Upper lobe of left lung (tissue), 6 donors: ENCODE data around the gene DPH2. TPM values are rescaled to one million over a fixed set of nuclear protein-coding genes. Genes with fewer than 3 reads are reported as not detected.

Source experiments
- ATAC-seq, 2 donors: fragments of 200-7000 bp; cut with Tn5 transposase; one replicate each; pipeline ENCODE4 v1.9.1; 2022; ENCODE audit warnings: mild to moderate bottlenecking in 2 of 2, moderate library complexity in 2 of 2; ENCODE audit not compliant: low FRiP score in 2 of 2
- DNase-seq, 2 donors: peaks; one replicate each; pipeline ENCODE4 v3.0.0-alpha.2; 2019 to 2020
- H3K27ac ChIP-seq, 4 donors: fragments of 200-600 bp; sonication (generic); one replicate each; pipeline ENCODE4 v1.5.1; 2016 to 2019
- H3K27me3 ChIP-seq, 4 donors: fragments of 200-600 bp; sonication (generic); one replicate each; pipeline ENCODE4 v1.5.1; 2017 to 2019
- H3K36me3 ChIP-seq, 4 donors: fragments of 200-600 bp; sonication (generic); one replicate each; pipeline ENCODE4 v1.5.1; 2016 to 2019
- H3K4me1 ChIP-seq, 4 donors: fragments of 200-600 bp; sonication (generic); one replicate each; pipeline ENCODE4 v1.5.1; 2018 to 2019
- H3K4me3 ChIP-seq, 4 donors: fragments of 200-600 bp; sonication (generic); one replicate each; pipeline ENCODE4 v1.5.1; 2017 to 2019; ENCODE audit warnings: mild to moderate bottlenecking in 2 of 4, moderate library complexity in 1 of 4
- H3K9me3 ChIP-seq, 4 donors: fragments of 200-600 bp; sonication (generic); one replicate each; pipeline ENCODE4 v1.5.1; 2018 to 2019
- CTCF ChIP-seq, 6 experiments: fragments of 450-650 bp in 4 of 6; fragments of 200-600 bp in 2 of 6; sonication (generic) in 2 of 6; IDR thresholded peaks; one replicate each; pipeline ENCODE4 v1.5.1; 2016 to 2019; ENCODE audit warnings: antibody characterized with exemption in 6 of 6
- EP300 ChIP-seq, 4 donors: sonication (generic); formaldehyde crosslinking; IDR thresholded peaks; one replicate each; pipeline ENCODE4 v1.5.1; 2017; ENCODE audit warnings: antibody characterized with exemption in 4 of 4, control low read depth in 2 of 4
- POLR2A ChIP-seq, 4 donors: fragments of 450-650 bp; IDR thresholded peaks; one replicate each; pipeline ENCODE4 v1.5.1; 2016 to 2017; ENCODE audit warnings: antibody characterized with exemption in 4 of 4, mild to moderate bottlenecking in 2 of 4
- POLR2AphosphoS5 ChIP-seq, 2 donors: sonication (generic); formaldehyde crosslinking; IDR thresholded peaks; one replicate each; pipeline ENCODE4 v1.5.1; 2017; ENCODE audit warnings: antibody characterized with exemption in 2 of 2
- WGBS, 2 donors: methylation state at CpG; one replicate each; pipeline ENCODE4 v1.1.5; 2017 to 2018; 5-methylcytosine and 5-hydroxymethylcytosine counted together
- total RNA-seq, 6 donors: library from RNA; depleted of rRNA in 4 of 6; stranded (reverse); fragments of >200 nt in 4 of 6; gene quantifications; one replicate each; pipeline versions ENCODE4 v1.1.0 to v1.2.1, GENCODE V29; 2016 to 2021
- donor health status: DM: no; HTN: no; CAD: no; lungs with moderate emphysema.
- donor health status: DM: no; HTN: yes; CAD: no; lungs with severe emphysema.

Gene DPH2
- total RNA-seq, 6 donors from 2014 or later: 12.9 to 30.4 (median 16.6) TPM

DNA sequence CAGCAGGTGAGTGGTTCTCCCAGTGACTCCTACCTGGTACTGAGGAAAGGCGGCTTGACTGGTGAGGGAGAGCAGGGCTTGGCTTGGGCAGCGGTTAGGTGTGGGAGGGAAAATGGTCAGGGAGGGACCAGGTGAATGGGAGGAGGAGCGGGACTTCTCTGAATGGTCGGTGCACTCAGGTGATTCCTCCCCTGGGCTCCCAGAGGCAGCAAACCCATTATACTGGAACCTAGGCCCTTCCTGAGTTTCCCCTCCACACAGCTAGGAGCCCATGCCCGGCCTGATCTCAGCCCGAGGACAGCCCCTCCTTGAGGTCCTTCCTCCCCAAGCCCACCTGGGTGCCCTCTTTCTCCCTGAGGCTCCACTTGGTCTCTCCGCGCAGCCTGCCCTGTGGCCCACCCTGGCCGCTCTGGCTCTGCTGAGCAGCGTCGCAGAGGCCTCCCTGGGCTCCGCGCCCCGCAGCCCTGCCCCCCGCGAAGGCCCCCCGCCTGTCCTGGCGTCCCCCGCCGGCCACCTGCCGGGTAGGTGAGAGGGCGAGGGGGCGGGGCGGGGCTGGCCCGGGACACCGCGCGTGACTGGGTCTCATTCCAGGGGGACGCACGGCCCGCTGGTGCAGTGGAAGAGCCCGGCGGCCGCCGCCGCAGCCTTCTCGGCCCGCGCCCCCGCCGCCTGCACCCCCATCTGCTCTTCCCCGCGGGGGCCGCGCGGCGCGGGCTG is 33.9 kb upstream of the DPH2 start:
- Histone ChIP-seq H3K36me3 (no peaks in the 10 kb centered on the region), H3K27ac (no peak overlapping the region), H3K4me3 (peak overlapping the region in 3 of 4 donors; percentile 43 to 53 (median 50)), H3K4me1 (peaks cover 18 to 28% (median 23%) of the 10 kb centered on the region in 4 donors), H3K27me3 (peaks cover 0 to 12% (median 5%) of the 10 kb centered on the region in 4 donors), H3K9me3 (no peaks in the 10 kb centered on the region)
- 23 to 63% methylated on average over 8 to 16 of the region's 48 CpGs for WGBS, 2 donors
- TF ChIP-seq POLR2AphosphoS5 (IDR thresholded peaks at IDR 0.05): no peak
- no peak for TF ChIP-seq EP300 (IDR thresholded peaks at IDR 0.05)
- no peak for TF ChIP-seq CTCF (IDR thresholded peaks at IDR 0.05)
- TF ChIP-seq POLR2A (IDR thresholded peaks at IDR 0.05): no peak
- no peak for ATAC-seq
- DNase-seq: peak in 1 of 2 donors; percentile 87

GRCh38 chr1:43936431-43937151 is 33.2 kb upstream of the DPH2 start:
- Histone ChIP-seq H3K4me3 (peak overlapping the region in 3 of 4 donors; percentile 43 to 53 (median 50)), H3K9me3 (no peaks in the 10 kb centered on the region), H3K27me3 (peaks cover 0 to 12% (median 5%) of the 10 kb centered on the region in 4 donors), H3K4me1 (peaks cover 18 to 28% (median 23%) of the 10 kb centered on the region in 4 donors), H3K36me3 (no peaks in the 10 kb centered on the region), H3K27ac (no peak overlapping the region)
- ATAC-seq (peak in 1 of 2 donors; percentile 21), DNase-seq (peak in 1 of 2 donors; percentile 92)
- 15 to 60% methylated on average over 5 to 30 of the region's 56 CpGs for WGBS, 2 donors
- TF ChIP-seq CTCF (IDR thresholded peaks at IDR 0.05): peak in 1 of 6 experiments; percentile 21
- TF ChIP-seq POLR2AphosphoS5 (IDR thresholded peaks at IDR 0.05): no peak
- TF ChIP-seq POLR2A (IDR thresholded peaks at IDR 0.05): no peak
- TF ChIP-seq EP300 (IDR thresholded peaks at IDR 0.05): no peak

GRCh38 chr1:43937179-43937865 is 32.5 kb upstream of the DPH2 start:
- H3K4me3 ChIP-seq: no peak overlapping the region
- no peaks in the 10 kb centered on the region for H3K9me3 ChIP-seq
- peaks cover 18 to 28% (median 23%) of the 10 kb centered on the region in 4 donors for H3K4me1 ChIP-seq
- H3K27me3 ChIP-seq: peaks cover 0 to 12% (median 5%) of the 10 kb centered on the region in 4 donors
- no peak for ATAC-seq
- no peak for DNase-seq
- no peak overlapping the region for H3K27ac ChIP-seq
- H3K36me3 ChIP-seq: no peaks in the 10 kb centered on the region
- no peak for TF ChIP-seq POLR2A (IDR thresholded peaks at IDR 0.05)
- TF ChIP-seq EP300 (IDR thresholded peaks at IDR 0.05): no peak
- no peak for TF ChIP-seq POLR2AphosphoS5 (IDR thresholded peaks at IDR 0.05)
- no peak for TF ChIP-seq CTCF (IDR thresholded peaks at IDR 0.05)
- 67 to 87% methylated on average over 3 to 8 of the region's 8 CpGs for WGBS, 2 donors

GRCh38 chr1:43938383-43938782 is 31.4 kb upstream of the DPH2 start:
- Histone ChIP-seq H3K27ac (no peak overlapping the region), H3K36me3 (no peaks in the 10 kb centered on the region), H3K4me3 (no peak overlapping the region), H3K27me3 (peaks cover 0 to 11% (median 3%) of the 10 kb centered on the region in 4 donors), H3K4me1 (peaks cover 15 to 24% (median 17%) of the 10 kb centered on the region in 4 donors), H3K9me3 (no peaks in the 10 kb centered on the region)
- DNase-seq (no peak), ATAC-seq (no peak)
- TF ChIP-seq CTCF (IDR thresholded peaks at IDR 0.05): no peak
- TF ChIP-seq POLR2AphosphoS5 (IDR thresholded peaks at IDR 0.05): no peak
- TF ChIP-seq EP300 (IDR thresholded peaks at IDR 0.05): no peak
- no peak for TF ChIP-seq POLR2A (IDR thresholded peaks at IDR 0.05)
- WGBS, 2 donors: 86 to 87% methylated on average over 10 of the region's 10 CpGs
